ENCODE results near the gene PAK5.
A peak's percentile ranks its signal among the peaks of the same experiment; 100 is the strongest.

The PAK5 gene

DNA sequence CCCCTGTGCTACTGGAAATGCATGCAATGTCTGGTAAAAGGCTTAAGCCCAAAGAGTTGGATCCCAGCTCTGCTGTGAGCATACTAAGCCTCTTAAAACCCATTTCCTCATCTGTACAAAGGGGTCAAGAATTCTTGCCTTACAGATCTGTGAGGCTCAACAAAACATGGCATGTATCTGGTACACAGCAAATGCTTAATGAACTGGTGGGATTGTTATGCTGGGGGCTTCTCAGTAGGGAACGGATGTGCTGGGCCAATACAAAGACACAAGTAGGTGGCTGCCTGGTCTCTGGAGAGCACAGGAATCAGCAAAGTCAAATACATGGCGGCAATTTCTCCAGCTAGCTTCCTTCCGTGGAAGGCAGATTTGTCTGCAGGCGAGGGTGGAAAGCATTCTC lies 262.2 kb downstream of the PAK5 start:
- peak; percentile 48 for DNase-seq (ENCODE audit: low read depth, low spot score)

DNA sequence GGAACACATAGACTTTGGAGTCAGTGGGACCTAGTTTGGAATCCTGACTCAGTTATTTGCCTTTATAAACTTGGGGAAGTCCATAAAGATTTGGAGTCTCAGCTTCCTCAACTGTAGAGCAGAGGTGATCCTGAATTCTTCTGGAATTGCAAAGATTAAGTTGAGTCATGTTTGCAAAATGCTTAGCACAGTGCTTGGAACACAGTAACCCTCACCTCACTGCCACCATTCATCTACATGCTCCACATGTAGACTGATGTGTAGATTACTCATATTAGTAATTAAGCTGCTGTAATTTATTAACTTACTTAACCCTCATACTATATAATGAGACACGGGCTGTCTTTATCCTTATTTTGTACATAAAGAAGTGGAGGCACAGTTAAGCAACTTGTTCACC lies 263.0 kb downstream of the PAK5 start:
- DNase-seq (ENCODE audit: low read depth, low spot score) = no peak

DNA sequence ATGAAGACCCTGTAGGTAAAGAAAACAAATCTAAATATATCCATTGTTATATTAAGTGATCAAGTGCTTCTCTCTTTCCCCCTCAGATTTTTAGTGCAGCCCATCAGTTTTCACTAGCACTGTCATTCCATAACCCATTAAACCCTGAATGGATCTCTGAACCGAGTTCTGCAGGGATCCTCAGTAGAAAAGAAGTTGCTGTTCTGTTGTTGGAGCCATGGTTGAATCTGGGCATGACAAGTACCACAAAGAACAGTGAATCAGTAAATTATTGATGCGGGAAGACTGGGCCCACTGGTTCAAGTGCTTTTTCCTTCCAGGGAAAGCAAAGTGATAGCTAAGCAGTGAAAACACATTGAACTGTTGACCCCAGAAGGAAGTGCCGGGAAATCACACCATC lies 264.1 kb downstream of the PAK5 start:
- no peak for DNase-seq (ENCODE audit: low read depth, low spot score)

DNA sequence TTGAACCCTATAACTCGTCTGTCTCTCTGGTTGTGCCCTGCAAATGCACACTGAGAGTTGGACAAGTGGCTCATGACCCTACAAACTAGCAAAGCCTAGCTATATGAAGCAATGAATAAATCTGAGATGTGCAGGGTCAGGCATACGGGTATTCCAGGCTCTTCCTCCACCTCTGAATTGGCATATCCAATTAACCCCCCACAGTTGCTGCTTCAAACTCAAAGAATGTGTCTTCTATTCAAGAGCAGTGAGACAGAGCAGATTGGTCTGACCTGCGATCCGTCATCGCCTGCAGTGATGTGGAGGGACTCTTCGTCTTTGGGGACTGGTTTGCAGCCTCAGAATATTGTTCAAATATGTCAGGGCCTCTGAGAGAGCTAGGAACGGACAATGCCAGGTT lies 264.7 kb downstream of the PAK5 start:
- peak; percentile 35 for DNase-seq (ENCODE audit: low read depth, low spot score)

DNA sequence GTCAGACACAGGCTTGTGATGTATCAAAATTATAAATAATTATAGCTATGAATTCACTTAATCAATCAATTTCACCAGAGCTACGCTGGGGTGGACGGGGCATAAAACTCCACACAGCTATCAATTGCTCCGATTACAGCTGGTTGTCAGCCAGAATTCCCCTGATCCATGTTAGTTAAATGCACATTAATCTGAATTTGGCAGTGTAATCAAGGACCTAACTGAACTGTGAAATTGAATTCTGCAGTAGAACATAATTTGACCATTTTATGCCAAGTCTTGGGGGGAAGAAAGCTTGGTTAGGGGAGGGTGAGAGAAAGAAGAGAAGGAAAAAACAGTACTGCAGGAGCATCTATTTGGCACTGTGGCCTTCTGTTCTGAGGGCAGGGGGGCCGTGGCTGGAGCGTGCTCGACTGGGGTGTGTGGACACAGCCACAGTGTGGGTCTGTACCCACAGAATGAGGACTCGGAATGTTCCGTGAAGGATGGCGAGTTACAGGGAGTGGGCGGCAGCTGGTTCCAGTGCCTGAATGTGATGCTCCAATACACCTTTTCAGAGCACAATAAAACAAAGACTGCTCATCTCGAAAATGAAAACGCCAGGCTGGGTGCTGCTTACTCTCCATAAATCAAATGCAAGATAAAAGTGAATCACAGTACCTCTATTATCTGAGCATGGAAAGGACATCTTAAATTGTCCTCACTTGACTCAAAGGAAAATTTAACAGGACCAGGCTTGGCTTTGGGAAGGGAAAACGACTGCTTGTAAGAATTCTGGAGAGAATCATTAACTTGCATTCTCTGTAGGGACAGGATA lies 265.3 kb downstream of the PAK5 start:
- no peak for DNase-seq (ENCODE audit: low read depth, low spot score)

DNA sequence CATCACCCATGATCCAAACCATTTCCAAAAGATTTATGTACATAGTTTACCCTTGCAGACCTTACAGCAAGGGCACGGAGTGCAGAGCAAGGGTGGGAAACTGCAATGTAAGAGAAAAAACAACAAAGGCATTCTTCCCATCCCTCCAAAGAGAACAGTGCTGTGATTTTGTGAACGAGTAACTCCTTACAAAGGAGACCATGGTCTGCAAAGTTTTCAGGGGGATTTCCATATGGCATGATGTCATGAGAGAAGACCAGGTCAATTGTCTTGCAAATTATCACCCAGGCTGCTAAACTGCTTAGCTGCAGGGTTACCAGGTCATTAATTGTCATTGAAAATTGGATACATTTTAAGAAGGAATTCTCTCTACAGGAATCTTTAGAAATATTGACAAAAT lies 266.2 kb downstream of the PAK5 start:
- DNase-seq (ENCODE audit: low read depth, low spot score) = peak; percentile 95

DNA sequence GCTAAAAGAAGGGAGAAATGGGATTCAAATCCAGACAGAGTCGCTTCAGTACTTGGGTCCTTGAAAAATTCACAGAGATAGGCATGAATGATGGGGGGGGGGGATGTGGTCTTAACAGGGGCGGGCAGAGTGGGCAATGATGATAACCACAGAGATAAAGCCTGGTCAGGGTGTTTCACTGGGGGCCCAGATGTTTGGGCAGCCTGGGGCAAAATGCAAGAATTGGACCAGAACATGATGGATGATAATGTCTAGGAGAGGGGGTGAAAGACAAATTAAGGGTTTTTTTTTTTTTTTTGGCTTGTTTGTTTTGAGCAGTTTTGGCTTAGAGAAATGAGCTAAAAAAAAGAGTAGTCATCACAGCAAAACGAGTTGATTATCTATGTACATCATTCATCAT lies 267.1 kb downstream of the PAK5 start:
- no peak for DNase-seq (ENCODE audit: low read depth, low spot score)

DNA sequence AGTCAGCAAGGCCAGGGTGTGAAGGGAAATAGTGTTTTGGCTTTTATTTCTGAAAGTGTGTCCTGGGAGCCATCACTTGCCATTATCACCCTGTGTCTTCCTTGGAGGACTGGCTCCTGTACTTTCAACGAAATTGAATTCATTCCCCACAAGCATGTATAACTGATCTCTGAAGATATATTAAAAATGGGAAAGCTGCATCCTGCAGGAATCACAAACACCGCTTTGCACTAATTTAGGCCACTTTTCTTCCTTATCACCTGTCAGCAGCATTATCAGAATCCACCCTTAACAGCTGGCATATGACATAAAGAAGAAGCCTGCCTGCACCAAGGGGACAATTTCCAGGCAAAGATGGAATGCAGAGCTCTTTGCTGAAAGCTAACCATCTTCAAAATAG lies 268.3 kb downstream of the PAK5 start:
- DNase-seq (ENCODE audit: low read depth, low spot score) = no peak

DNA sequence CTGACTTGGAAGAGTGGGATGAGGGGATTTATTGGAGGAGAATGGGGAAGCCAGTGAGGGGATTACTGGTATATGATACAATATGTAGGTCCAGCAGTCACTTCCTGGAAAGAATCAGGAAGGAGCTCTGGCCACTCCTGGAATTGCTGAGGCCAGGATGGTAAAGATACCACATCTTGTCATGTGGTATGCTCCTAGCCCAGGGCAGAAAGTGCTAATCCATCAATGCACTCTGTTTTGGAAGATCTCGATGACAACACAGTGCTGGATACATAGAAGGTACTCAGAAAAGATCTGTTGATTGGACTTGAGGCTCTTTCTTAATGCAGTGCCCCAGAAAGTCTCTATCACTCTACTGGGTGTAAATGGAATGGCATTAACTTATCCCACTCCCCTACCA lies 271.9 kb downstream of the PAK5 start:
- DNase-seq (ENCODE audit: low read depth, low spot score) = no peak

DNA sequence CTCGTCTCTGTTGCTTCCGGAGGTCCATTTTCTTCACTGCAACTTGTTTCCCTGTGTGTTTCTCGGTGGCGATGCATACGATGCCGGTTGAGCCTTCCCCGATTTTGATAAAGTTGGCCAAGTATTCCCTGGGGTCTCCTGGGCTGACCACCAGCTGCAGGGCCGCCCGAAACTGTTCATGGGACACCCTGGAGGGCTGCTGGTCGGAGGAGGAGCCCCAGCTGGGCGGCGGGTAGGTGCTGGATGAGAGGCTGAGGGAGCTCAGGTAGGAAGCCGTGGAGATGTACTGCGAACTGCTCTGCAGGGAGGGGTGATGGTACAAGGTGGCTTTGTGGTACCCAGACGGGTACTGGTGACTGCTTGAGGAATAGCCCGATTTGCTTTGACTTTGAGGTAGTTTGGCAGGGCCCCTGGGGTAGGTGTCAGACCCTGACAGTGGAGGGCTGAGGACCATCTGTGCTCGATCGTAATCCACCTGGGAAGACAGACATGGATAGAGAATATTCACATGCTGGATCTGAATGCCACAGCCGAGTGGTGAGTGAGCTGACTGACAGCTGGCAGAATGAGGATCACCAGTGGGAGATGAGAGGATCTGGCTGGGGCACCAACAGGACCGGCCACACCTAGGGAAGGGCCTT lies 272.8 kb downstream of the PAK5 start:
- no peak for DNase-seq (ENCODE audit: low read depth, low spot score)

DNA sequence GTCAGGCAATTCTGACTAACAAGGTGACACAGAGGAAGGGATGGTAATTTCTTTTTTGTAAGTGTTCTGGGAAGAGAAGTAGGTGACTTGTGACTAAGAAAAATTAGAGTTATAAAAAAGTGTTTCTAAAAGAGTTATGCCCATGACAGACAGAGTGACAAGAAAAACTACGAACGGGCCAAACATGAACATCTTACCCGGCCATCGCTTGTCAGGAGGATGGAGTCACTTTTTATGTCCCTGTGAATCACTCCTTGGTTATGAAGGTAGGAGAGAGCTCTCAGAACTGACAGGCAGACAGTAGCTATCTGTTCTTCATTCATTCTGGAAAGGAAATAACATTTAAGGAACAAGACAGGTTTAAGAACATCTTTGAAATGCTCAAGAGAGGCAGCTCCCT lies 281.5 kb downstream of the PAK5 start:
- DNase-seq (ENCODE audit: low read depth, low spot score) = no peak

DNA sequence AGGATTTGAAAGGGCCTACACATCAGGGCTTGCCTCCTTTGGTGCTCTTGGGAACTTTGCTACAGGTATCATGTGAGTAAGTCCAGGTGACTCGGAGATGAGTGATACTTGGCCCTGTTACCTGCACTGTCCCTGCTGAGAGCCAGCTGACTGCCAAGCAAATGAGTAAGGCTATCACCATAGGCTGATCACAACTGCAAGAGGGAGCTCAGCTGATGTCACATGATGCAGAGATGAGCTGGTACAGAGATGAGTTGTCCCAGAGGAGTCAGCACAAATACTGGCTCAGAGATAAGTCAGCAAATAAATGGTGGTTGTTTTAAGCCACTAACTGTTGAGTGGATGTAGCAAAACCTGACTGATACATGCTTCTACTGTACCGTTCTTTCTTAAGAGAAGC lies 283.1 kb downstream of the PAK5 start:
- DNase-seq (ENCODE audit: low read depth, low spot score) = no peak

DNA sequence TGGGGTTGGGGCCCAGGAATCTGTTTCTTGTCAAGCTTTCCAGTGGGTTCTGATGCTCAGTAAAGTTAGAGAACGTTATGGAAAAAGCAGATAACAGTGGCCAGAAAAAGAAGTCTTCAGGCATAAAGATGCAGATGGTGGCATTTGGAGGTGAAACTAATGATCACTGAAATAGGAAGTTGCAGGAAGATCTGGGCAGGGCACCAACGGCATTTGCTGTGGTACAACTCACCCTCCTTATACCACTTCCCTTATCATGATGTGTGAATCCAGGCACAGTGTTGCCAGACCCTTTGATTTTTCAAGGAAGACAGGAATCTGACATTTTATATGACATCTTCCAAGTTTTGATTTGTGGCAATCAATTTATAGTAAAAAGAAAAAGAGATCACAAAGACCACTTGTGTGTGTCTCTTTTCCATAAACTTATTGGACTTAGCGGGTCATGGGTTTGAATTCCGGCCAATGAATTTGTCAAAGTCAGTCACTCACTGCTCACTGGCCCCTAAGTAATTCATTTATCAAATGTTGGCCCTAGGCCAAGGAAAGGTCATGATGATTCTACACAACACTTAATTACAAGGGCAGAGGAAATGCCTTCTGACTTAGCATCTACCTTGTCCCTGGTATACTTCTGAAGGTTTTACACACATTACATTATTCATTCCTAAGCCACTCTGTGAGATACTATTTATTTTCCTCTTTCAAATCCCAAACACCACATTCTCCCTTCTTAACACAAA lies 286.9 kb downstream of the PAK5 start:
- no peak for DNase-seq (ENCODE audit: low read depth, low spot score)

DNA sequence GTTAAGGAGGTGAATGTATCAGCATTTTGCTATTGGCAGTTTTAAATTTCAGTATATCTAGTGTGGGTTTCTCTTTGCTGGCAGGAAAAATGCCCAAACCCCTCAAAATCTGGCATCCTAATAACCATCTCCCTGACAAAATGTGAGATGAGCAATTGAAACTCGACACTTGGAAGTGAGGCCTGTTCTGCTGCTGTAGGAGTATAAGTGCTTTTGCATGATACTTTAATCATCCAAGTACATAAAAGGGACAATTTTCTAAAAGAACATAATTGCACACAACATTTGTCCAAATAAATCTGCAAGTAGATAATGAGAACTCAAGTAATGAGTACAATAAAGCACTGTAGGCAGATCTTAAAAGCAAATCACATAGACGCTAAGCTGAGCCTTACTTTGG lies 288.0 kb downstream of the PAK5 start:
- DNase-seq (ENCODE audit: low read depth, low spot score) = no peak

DNA sequence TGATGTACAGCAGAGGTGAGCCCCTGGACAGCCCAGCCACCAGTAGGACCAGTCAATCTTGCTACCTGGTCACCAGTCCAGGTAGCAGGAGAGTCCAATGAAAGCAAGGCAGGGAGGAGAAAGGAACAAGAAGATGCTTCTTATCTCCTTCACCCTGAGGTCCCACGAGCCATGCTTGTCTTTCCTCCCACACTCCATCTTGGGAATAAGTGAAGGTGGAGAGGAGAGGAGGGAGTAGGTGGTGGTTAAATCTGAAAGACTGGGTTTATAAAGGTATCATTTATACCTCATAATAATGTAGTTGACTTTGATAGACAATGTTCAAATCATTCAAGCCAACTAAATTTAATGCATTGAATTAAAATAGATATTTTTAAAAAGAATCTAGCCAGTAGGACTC lies 288.6 kb downstream of the PAK5 start:
- DNase-seq (ENCODE audit: low read depth, low spot score) = no peak

DNA sequence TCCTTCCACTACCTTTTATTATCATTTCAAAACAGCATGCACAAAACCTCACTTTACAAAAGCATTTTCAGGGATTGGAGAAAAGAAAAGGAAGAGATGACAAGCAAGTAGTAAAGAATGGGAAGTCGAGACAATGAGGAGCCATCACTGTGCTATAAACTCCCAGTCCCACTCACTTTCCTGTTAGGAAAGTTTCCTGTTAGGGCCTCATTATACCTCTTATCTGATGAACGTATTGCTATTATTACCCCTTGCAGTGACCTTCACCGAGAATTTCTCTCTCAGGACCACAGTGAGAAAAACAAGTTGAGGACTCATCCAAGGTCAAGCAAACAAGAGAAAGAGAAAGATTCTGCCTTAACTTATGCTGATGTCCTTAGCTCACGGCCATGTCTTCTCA lies 295.7 kb downstream of the PAK5 start:
- DNase-seq (ENCODE audit: low read depth, low spot score) = no peak

DNA sequence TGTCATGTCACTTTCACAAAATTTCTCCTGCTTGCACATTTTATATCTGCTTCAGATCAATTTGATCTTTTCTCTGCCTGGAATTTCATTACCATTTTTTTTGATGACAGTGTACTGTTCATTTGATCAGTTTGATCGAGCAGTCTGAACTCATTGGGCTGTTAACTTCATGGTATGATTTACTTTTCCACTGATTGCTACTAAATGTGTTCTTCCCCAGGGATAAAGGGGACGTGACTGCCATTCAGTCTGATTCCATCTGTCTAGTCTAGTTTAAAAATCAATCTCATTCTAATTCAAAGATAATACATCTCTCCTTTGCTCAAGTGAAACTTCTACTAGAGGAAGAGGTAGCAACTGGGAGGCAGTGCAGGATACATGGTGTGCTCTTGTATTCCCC lies 303.4 kb downstream of the PAK5 start:
- no peak for DNase-seq (ENCODE audit: low read depth, low spot score)

DNA sequence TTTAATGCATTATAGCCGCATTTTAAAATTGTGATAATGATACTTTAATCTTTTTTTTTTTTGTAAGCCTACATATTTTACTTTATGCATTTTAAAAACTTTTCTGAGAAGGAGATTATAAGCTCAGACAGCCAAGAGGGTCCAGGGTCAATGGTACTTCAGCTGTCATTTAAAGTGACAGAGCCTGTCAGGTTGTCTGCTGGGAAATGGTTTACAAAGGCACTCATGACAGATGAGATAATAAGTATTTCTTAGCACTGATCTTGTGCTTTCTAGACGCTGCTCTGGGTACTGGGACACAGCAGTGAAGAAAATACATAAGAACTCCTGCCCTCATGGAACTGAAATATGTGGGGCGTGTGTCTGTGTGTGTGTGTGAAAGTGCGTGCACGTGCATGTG lies 304.9 kb downstream of the PAK5 start:
- DNase-seq (ENCODE audit: low read depth, low spot score) = no peak

DNA sequence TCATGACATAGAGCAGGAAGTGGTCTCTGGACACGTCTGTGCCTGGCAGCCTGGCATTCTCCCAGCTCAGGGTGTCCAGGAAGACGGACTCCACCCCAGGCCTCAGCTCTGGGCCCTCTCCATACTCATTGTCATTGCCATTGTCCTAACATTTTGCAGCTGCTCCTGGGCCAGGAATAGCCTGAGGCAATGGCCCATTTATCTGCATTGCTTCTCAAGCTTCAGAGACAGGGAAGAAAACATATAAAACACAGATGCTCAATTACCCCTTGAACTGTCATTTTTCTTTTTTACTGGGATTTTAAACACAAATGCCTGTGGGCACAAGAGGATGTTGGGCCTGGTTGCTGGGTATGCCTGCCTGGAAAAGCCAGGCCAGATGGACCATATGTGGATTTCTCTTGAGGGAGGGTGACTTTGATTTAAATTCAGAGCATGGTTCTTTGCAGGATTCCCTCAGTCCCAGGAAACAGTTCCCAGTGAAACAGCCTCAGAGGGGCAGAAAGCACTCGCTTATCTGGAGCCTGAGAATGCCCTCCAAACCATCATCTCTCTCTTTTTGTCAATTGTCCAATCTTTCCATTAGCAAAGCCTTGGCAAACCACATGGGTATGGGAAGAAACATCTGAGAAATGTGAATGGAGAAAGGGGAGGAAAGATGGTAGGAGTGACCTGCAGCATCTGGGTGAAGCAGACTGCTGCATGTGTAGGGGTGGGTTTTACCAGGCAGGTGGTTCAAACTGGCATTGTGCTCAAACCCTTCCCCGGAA lies 306.6 kb downstream of the PAK5 start:
- DNase-seq (ENCODE audit: low read depth, low spot score) = no peak

DNA sequence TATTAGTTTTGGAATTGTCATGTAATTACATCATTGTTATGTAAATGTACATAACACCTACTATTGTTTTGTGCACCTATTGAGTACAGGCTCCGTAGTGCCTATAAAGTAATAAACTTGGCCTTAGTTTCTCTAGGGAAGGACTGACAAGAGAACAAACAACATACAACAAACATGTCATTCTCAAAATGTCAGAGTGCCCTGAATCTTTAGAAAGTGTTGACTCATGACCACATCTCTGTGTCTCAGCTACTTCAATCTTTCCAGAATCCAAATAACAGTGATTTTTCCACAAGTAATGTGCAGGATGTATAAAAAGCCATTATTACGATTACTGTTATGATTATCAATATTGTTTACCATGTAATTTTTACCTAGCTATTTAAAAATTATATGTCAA lies 307.3 kb downstream of the PAK5 start:
- no peak for DNase-seq (ENCODE audit: low read depth, low spot score)

DNA sequence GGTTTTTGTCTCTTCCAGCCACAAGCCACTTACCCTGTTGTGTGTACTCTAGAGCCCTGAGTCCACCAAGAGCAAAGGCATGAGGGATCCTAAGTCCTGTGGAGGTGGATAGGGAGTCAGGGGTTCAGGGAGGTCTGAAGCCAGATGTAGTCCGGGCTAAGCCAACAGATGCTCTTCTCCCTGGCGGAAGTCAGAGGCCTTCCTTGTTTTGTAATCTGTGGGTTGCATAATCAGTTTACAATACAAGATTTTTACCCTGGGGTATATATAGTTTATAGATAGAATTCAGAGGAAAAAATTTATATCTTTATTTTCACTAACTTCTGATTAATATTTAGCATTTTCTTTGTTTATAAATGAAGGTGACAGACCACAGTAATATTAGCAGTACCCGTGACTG lies 315.2 kb downstream of the PAK5 start:
- no peak for DNase-seq (ENCODE audit: low read depth, low spot score)

DNA sequence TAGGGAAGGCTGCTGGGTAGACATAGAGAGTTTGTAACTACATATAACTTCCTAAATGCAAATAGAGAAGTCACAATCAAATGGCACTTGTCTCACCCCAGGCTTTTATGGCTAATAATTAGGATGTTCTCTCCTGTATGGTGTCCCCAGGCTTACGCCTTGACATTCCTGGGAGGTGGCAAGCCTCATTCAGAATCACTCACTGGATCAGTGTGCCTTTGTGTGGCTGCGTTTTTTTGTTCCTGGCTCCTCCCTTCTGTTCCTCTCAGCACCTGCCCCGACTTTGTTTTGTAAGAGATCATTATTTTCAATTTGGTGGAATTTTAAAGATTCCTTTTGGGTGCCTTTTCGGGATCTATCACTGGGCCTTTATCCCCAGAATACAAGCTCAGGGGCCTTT lies 318.8 kb downstream of the PAK5 start:
- no peak for DNase-seq (ENCODE audit: low read depth, low spot score)

All from iPS DF 19.7 (cell line).